Measurements from ENCODE around the gene PRTFDC1.

GRCh38 chr10:24998044-24998443 lies 45.6 kb upstream of the PRTFDC1 start:
- TF ChIP-seq, protein P1, sequence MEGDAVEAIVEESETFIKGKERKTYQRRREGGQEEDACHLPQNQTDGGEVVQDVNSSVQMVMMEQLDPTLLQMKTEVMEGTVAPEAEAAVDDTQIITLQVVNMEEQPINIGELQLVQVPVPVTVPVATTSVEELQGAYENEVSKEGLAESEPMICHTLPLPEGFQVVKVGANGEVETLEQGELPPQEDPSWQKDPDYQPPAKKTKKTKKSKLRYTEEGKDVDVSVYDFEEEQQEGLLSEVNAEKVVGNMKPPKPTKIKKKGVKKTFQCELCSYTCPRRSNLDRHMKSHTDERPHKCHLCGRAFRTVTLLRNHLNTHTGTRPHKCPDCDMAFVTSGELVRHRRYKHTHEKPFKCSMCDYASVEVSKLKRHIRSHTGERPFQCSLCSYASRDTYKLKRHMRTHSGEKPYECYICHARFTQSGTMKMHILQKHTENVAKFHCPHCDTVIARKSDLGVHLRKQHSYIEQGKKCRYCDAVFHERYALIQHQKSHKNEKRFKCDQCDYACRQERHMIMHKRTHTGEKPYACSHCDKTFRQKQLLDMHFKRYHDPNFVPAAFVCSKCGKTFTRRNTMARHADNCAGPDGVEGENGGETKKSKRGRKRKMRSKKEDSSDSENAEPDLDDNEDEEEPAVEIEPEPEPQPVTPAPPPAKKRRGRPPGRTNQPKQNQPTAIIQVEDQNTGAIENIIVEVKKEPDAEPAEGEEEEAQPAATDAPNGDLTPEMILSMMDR (IDR thresholded peaks at IDR 0.05): no peak
- no peak for TF ChIP-seq POLR2A (IDR thresholded peaks at IDR 0.05)
